Ascending aorta (tissue), 2 donors: ENCODE measurements around the gene RBM38. TPM values are rescaled to one million over a fixed set of nuclear protein-coding genes. Genes with fewer than 3 reads are reported as not detected.
A peak's percentile ranks its signal among the peaks of the same experiment; 100 is the strongest.

ENCODE experiments used
- DNase-seq, 2 donors: peaks; one replicate each; pipeline ENCODE4 v3.0.0-alpha.2; 2019; ENCODE audit warnings: low spot score in 2 of 2
- H3K27ac ChIP-seq, 2 donors: fragments of 200-600 bp; sonication (generic); one replicate each; pipeline ENCODE4 v1.5.1; 2016 to 2017; ENCODE audit warnings: mild to moderate bottlenecking in 1 of 2
- H3K27me3 ChIP-seq: fragments of 200-600 bp; sonication (generic); one replicate; pipeline ENCODE4 v1.5.1; 2017
- H3K36me3 ChIP-seq, 2 donors: fragments of 200-600 bp; sonication (generic); one replicate each; pipeline ENCODE4 v1.5.1; 2016
- H3K4me1 ChIP-seq, 2 donors: fragments of 200-600 bp; sonication (generic); one replicate each; pipeline ENCODE4 v1.5.1; 2016 to 2017; ENCODE audit warnings: mild to moderate bottlenecking in 1 of 2
- H3K4me3 ChIP-seq, 2 donors: fragments of 200-600 bp; sonication (generic); one replicate each; pipeline ENCODE4 v1.5.1; 2016 to 2017; ENCODE audit warnings: mild to moderate bottlenecking in 1 of 2
- H3K9me3 ChIP-seq, 2 donors: fragments of 200-600 bp; sonication (generic); one replicate each; pipeline ENCODE4 v1.5.1; 2016
- intact Hi-C: fragments of 100-400 bp; cut with DNase I; formaldehyde crosslinking; loops from one replicate; pipeline ENCODE4 v1.15.1; 2023
- total RNA-seq: library from RNA; depleted of rRNA; stranded (reverse); fragments of >200 nt; gene quantifications from one replicate; pipeline ENCODE4 v1.1.0, GENCODE V29; 2016
- TF ChIP-seq, protein P1 (sequence below), 3 experiments: fragments of 200-600 bp in 2 of 3; fragments of 450-650 bp in 1 of 3; sonication (generic) in 2 of 3; IDR thresholded peaks; one replicate each; pipeline ENCODE4 v1.5.1; 2016 to 2019; ENCODE audit warnings: antibody characterized with exemption in 3 of 3, mild to moderate bottlenecking in 1 of 3, moderate library complexity in 1 of 3

Gene RBM38
- total RNA-seq, 1 donor from 2014 or later = 24.6 TPM

DNA sequence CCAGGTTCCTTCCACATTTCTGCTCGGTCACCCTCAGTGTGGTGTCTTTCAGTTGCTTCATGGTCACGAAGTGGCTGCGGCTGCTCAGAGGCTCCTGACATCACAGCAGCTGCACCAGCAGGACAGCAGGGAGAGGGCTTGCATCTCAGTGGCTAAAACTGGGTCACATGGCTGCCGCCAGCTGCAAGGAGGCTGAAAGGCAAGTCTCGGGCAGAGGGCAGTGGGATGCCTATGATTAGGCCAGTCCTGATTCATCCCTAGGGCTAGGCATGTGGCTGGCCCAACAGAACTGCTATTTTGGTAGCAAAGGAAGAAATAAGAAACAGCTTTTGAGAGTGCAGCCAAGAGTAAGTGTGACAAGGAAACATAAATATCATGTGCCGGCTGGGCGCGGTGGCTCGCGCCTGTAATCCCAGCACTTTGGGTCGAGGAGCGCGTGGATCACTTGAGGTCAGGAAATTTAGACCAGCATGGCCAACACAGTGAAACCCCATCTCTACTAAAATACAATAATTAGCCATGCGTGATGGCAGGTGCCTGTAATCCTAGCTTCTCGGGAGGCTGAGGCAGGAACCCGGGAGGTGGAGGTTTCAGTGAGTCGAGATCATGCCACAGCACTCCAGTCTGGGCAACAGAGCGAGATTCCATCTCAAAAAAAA lies 46.6 kb downstream of the RBM38 start:
- intact Hi-C loops = no loop called here
- no peaks in the 10 kb centered on the region for H3K27me3 ChIP-seq
- no peaks in the 10 kb centered on the region for H3K9me3 ChIP-seq
- H3K36me3 ChIP-seq = no peaks in the 10 kb centered on the region
- TF ChIP-seq, protein P1, sequence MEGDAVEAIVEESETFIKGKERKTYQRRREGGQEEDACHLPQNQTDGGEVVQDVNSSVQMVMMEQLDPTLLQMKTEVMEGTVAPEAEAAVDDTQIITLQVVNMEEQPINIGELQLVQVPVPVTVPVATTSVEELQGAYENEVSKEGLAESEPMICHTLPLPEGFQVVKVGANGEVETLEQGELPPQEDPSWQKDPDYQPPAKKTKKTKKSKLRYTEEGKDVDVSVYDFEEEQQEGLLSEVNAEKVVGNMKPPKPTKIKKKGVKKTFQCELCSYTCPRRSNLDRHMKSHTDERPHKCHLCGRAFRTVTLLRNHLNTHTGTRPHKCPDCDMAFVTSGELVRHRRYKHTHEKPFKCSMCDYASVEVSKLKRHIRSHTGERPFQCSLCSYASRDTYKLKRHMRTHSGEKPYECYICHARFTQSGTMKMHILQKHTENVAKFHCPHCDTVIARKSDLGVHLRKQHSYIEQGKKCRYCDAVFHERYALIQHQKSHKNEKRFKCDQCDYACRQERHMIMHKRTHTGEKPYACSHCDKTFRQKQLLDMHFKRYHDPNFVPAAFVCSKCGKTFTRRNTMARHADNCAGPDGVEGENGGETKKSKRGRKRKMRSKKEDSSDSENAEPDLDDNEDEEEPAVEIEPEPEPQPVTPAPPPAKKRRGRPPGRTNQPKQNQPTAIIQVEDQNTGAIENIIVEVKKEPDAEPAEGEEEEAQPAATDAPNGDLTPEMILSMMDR (IDR thresholded peaks at IDR 0.05) = no peak
- H3K4me3 ChIP-seq = no peak overlapping the region
- peak; percentile 18 to 87 for DNase-seq
- peaks cover 24 to 80% of the 10 kb centered on the region in 2 donors for H3K4me1 ChIP-seq
- H3K27ac ChIP-seq = peak overlapping the region; percentile 93 to 94

DNA sequence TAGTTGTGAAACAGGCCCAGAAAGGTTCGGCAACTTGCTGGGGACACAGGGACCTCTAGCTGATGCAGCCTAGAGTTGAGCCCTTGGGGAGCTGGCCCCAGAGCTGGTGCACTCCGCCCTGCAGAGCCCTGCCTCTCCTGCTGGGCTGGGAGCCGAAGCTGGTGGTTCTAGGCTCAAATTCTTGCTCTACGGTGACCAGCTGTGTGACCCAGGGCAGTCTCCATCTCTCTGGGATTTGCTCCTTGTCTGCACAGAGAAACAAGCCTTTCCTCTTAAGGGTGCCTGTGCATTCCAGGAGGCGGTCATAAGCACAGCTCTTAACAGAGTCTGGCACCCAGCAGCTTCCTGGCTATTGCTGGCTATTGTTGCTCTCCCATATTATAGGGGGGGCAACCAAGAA lies 47.4 kb downstream of the RBM38 start:
- Histone ChIP-seq H3K4me3 (no peak overlapping the region), H3K36me3 (no peaks in the 10 kb centered on the region), H3K27me3 (no peaks in the 10 kb centered on the region), H3K4me1 (peaks cover 24 to 77% of the 10 kb centered on the region in 2 donors), H3K9me3 (no peaks in the 10 kb centered on the region), H3K27ac (peak overlapping the region; percentile 93 to 94)
- no peak for DNase-seq
- TF ChIP-seq, protein P1 (IDR thresholded peaks at IDR 0.05) = no peak
- intact Hi-C loops = no loop called here

DNA sequence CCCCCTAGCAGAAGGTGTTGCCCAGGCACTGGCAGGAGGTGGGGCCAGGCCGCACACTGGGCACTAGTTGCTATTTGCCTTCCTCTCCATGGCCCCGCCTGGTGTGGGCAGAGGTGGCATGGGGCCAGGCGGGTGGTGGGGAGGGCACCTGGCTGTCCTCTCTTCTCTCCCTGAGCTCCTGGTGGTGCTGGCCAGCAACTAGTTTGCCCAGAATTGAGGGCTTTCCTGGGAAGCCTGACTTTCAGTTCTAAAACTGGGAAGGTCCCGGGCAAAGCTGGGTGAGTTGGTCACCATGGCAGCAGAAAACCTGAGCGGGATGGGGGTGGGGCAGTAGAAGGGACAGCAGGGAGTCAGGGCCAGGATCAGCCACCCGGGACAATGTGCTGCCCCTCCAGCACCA lies 48.2 kb downstream of the RBM38 start:
- Histone ChIP-seq H3K4me3 (no peak overlapping the region), H3K27ac (peak overlapping the region; percentile 93 to 94), H3K4me1 (peaks cover 27 to 79% of the 10 kb centered on the region in 2 donors), H3K9me3 (no peaks in the 10 kb centered on the region), H3K27me3 (no peaks in the 10 kb centered on the region), H3K36me3 (no peaks in the 10 kb centered on the region)
- DNase-seq = peak; percentile 42 to 84
- TF ChIP-seq, protein P1 (IDR thresholded peaks at IDR 0.05) = no peak
- intact Hi-C loops = no loop called here

DNA sequence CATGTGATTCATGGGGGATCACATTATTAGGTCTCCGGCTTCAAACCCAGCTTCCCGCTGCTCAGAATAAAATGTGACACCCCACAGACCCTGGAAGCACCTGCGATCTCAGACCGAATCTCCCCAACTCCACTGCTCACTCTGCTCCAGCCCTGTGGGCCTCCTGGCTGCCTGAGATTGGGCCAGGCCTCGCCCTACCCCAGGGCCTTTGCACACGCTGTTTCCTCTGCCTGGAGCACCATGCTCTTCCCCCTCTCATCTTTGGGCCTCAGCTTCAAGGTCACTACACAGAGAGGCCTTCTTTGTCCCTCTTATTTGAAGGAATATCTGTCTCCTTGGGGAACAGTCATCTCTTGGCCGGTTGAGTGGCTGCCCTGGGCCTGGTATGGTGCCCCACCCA lies 48.8 kb downstream of the RBM38 start:
- intact Hi-C loops = loop anchor here (2.0 to 10.0 kb wide), 4 partner anchors 31 to 305 kb away; partner anchors contain the start of gene PMEPA1
- Histone ChIP-seq H3K36me3 (no peaks in the 10 kb centered on the region), H3K4me1 (peaks cover 33 to 82% of the 10 kb centered on the region in 2 donors), H3K27ac (peak overlapping the region; percentile 93 to 94), H3K27me3 (no peaks in the 10 kb centered on the region), H3K9me3 (no peaks in the 10 kb centered on the region), H3K4me3 (no peak overlapping the region)
- TF ChIP-seq, protein P1 (IDR thresholded peaks at IDR 0.05) = no peak
- DNase-seq = no peak

DNA sequence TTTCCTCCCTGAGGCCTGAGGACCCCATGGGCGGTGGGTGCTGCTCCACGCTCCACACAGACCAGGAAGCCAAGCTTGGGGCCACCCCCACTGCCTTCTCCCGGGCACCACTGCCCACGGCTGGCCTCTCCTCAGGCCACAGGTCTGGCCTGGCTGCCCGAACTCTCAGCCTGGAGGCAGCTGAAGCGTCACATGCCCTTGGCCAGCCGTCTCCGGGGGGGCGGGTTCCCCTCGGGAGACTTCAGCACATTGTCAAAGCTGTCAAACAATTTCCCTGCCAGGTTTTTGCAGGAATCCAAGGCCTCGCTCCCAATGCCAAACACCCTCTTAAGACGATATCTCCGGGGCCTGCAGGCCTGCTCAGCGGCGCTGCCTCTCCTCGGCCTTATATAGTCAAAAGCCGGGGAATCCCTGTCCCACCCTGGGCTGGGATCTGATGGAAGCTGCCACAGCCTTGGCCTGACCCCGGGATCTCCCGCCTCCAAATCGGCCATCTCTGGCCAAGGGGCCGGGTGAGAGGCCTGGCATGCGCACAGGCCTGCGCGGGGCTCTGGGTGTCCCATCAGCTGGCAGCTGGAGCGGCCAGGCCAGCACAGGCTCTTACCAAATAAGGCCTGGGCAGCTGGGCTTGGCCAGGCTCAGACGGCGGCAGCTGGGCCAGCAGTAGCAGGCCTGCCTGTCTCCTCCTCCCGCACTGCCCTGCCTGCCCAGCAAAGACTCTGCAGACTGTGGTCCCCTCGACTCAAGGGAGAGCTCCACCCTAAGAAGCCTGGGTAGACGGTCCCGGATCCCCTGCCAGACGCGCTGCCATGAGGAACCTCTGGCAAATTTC lies 49.7 kb downstream of the RBM38 start:
- DNase-seq = peak; percentile 72 to 95
- Histone ChIP-seq H3K9me3 (peaks cover 0 to under 1% of the 10 kb centered on the region in 2 donors), H3K36me3 (no peaks in the 10 kb centered on the region), H3K4me1 (peaks cover 33 to 78% of the 10 kb centered on the region in 2 donors), H3K27ac (peak overlapping the region; percentile 93 to 94), H3K4me3 (no peak overlapping the region), H3K27me3 (no peaks in the 10 kb centered on the region)
- intact Hi-C loops = loop anchor here (2.0 to 10.0 kb wide), 4 partner anchors 32 to 304 kb away; partner anchors contain the start of gene PMEPA1
- TF ChIP-seq, protein P1 (IDR thresholded peaks at IDR 0.05) = no peak
